Endothelial cell (in vitro differentiated cells): ENCODE results near the gene RWDD1. TPM values are rescaled to one million over a fixed set of nuclear protein-coding genes. Genes with fewer than 3 reads are reported as not detected.
A peak's percentile ranks its signal among the peaks of the same experiment; 100 is the strongest.

Experiments
- DNase-seq: peaks from one replicate; pipeline ENCODE4 v3.0.0; 2021; ENCODE audit warnings: low spot score
- H3K27ac Mint-ChIP-seq: one replicate; pipeline ENCODE4 v1.8.0; 2021; ENCODE audit warnings: mixed read lengths, inconsistent platforms; ENCODE audit not compliant: unreplicated experiment
- H3K27me3 Mint-ChIP-seq: one replicate; pipeline ENCODE4 v1.8.0; 2021; ENCODE audit warnings: mild to moderate bottlenecking, moderate library complexity, mixed read lengths, inconsistent platforms; ENCODE audit not compliant: unreplicated experiment
- H3K36me3 Mint-ChIP-seq: one replicate; pipeline ENCODE4 v1.8.0; 2021; ENCODE audit warnings: mild to moderate bottlenecking, low read depth, mixed read lengths, inconsistent platforms; ENCODE audit not compliant: unreplicated experiment
- H3K4me1 Mint-ChIP-seq: one replicate; pipeline ENCODE4 v1.8.0; 2021; ENCODE audit warnings: mild to moderate bottlenecking, mixed read lengths, inconsistent platforms; ENCODE audit not compliant: unreplicated experiment
- H3K4me3 Mint-ChIP-seq: one replicate; pipeline ENCODE4 v1.8.0; 2021; ENCODE audit warnings: mild to moderate bottlenecking, mixed read lengths, inconsistent platforms; ENCODE audit not compliant: unreplicated experiment
- H3K9me3 Mint-ChIP-seq: one replicate; pipeline ENCODE4 v1.8.0; 2021; ENCODE audit warnings: mixed read lengths, inconsistent platforms; ENCODE audit not compliant: unreplicated experiment
- long read RNA-seq: library from polyadenylated mRNA; unstranded; transcript quantifications from one replicate; pipeline ENCODE4 v2.0.0, GENCODE V29; 2020; ENCODE audit not compliant: unreplicated experiment
- total RNA-seq: library from RNA; stranded (reverse); fragmentation: NEBNext Ultra II Directional; extraction: Animal tissue kit (Norgen Biotek cat#: 25700); gene quantifications from one replicate; pipeline ENCODE4 v1.2.1, GENCODE V29; 2021; ENCODE audit not compliant: unreplicated experiment
- TF ChIP-seq, protein P1 (sequence below): fragments of 200-600 bp; sonication (generic); IDR thresholded peaks from one replicate; pipeline ENCODE4 v1.5.0; 2021; ENCODE audit warnings: antibody characterized with exemption; ENCODE audit not compliant: unreplicated experiment

Gene RWDD1, protein sequence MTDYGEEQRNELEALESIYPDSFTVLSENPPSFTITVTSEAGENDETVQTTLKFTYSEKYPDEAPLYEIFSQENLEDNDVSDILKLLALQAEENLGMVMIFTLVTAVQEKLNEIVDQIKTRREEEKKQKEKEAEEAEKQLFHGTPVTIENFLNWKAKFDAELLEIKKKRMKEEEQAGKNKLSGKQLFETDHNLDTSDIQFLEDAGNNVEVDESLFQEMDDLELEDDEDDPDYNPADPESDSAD
- 38.0 TPM for total RNA-seq
- long read RNA-seq, full-length matches to known transcripts = 7 of 31 reads
- long read RNA-seq, partial matches to known transcripts = 21 of 31 reads
- long read RNA-seq, other reads (novel, unspliced or antisense) = 3 of 31 reads

DNA sequence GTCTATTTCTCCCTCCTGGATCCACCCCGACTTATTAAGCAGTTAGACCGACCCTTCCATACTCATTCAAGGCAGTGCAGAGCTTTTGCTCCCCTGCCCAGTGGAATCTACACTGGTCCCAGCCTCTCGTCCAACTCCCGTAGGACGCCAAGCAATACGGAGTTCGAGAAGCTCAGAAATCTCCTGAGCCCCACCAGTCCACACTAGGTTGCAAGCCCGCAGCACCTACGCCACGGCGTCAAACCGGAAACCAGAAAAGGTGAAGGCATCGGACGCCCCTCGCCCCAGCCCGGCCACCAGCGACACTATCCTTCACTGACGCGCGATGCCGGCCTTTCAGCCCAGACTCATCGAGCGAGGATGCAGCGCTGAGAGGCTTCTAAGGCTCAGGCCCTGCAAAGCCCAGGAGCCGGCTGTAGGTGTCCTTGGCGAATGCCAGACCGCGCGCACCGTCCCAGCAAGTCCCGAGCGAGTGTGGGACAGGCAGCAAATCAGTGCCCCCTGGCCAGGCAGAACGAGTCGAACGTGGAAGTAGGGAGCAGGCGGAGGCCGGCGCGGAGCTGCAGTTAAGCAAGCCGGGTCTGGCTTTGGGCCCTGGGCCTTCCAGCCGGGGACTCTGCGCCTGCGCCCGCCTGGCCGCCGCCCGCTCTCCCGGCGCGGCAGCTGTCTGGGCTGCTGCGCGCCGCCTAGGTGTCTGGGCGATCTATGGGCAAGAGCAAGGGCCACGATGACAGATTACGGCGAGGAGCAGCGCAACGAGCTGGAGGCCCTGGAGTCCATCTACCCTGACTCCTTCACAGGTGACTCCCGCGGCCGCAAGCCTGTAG, at the start of gene RWDD1:
RWDD1 (plus strand) TSS at position 649 of the 827 bp plus-strand sequence; CDS start at position 728, 79 bp downstream.
- no peaks in the 10 kb centered on the region for H3K9me3 Mint-ChIP-seq
- TF ChIP-seq, protein P1, sequence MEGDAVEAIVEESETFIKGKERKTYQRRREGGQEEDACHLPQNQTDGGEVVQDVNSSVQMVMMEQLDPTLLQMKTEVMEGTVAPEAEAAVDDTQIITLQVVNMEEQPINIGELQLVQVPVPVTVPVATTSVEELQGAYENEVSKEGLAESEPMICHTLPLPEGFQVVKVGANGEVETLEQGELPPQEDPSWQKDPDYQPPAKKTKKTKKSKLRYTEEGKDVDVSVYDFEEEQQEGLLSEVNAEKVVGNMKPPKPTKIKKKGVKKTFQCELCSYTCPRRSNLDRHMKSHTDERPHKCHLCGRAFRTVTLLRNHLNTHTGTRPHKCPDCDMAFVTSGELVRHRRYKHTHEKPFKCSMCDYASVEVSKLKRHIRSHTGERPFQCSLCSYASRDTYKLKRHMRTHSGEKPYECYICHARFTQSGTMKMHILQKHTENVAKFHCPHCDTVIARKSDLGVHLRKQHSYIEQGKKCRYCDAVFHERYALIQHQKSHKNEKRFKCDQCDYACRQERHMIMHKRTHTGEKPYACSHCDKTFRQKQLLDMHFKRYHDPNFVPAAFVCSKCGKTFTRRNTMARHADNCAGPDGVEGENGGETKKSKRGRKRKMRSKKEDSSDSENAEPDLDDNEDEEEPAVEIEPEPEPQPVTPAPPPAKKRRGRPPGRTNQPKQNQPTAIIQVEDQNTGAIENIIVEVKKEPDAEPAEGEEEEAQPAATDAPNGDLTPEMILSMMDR = no peak
- H3K4me1 Mint-ChIP-seq = peaks cover 43% of the 10 kb centered on the region
- H3K27me3 Mint-ChIP-seq = peaks cover 7% of the 10 kb centered on the region
- no peaks in the 10 kb centered on the region for H3K36me3 Mint-ChIP-seq
- peak; percentile 99 for DNase-seq
- H3K4me3 Mint-ChIP-seq = peak within 1 kb of the TSS; percentile 100
- peak within 1 kb of the TSS; percentile 99 for H3K27ac Mint-ChIP-seq

DNA sequence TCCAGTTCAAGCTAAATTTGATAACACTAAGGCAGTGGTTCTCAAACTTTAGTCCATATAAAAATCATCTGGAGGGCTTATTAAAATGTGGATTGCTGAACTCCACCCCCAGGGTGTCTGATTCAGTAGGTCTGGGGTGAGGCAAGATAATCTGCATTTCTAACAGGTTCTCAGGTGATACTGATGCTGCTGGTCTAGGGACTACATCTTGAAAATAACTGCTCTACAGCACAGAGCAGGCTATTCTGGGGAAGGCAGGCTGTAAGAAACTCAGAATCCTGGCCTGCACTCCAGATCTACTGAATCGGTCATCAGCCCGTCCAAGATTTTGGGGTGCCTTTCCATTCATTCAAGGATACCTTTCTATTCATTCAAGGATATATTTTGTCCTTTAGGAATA, 48.4 kb upstream of the RWDD1 start:
- H3K27me3 Mint-ChIP-seq = peaks cover 4% of the 10 kb centered on the region
- no peak overlapping the region for H3K4me3 Mint-ChIP-seq
- H3K4me1 Mint-ChIP-seq = peaks cover 14% of the 10 kb centered on the region
- TF ChIP-seq, protein P1 = no peak
- DNase-seq = no peak
- H3K36me3 Mint-ChIP-seq = no peaks in the 10 kb centered on the region
- no peak overlapping the region for H3K27ac Mint-ChIP-seq
- no peaks in the 10 kb centered on the region for H3K9me3 Mint-ChIP-seq

DNA sequence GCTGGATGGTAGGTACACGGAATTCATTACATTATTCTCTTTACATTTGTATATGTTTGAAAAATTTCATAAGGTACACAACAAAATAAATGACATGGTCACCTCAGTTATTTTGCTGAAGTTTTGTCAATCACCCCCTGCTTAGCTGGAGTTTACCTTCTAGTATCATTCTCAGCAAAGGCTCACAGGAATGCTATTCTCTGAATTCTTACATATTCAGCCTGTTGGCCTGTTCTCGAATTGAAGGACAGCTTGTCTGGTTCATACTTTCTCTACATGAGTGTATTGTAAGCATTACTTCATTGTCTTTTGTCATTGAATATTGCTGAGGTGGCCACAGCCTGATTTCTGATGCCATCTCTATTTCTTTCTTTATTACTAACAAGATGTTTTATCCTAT, 47.1 kb upstream of the RWDD1 start:
- DNase-seq = no peak
- H3K36me3 Mint-ChIP-seq = no peaks in the 10 kb centered on the region
- H3K27me3 Mint-ChIP-seq = no peaks in the 10 kb centered on the region
- H3K4me1 Mint-ChIP-seq = peaks cover 20% of the 10 kb centered on the region
- H3K4me3 Mint-ChIP-seq = no peak overlapping the region
- no peak overlapping the region for H3K27ac Mint-ChIP-seq
- TF ChIP-seq, protein P1 = no peak
- H3K9me3 Mint-ChIP-seq = no peaks in the 10 kb centered on the region

DNA sequence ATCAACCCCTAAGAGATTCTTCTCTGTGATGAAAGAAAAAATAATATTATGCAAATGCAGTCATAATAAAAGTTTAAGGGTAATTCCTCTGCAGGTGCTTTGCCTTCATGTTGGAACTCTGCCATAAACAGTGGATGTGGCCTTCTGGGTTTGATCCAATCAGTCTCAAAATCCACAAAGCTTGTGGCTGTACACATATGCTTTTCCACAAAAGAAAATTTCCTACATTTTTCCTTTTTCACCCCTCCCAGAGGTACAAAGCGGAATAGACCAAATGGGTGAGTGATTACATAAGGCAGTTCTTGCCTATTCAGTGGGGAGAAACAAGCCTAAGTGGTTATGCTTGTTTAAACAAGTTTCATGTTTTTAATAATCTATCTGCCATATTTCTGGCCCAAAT, 43.2 kb upstream of the RWDD1 start:
- H3K4me3 Mint-ChIP-seq = no peak overlapping the region
- H3K27me3 Mint-ChIP-seq = no peaks in the 10 kb centered on the region
- H3K9me3 Mint-ChIP-seq = no peaks in the 10 kb centered on the region
- no peak overlapping the region for H3K27ac Mint-ChIP-seq
- H3K36me3 Mint-ChIP-seq = no peaks in the 10 kb centered on the region
- DNase-seq = no peak
- H3K4me1 Mint-ChIP-seq = peaks cover 30% of the 10 kb centered on the region
- TF ChIP-seq, protein P1 = no peak

DNA sequence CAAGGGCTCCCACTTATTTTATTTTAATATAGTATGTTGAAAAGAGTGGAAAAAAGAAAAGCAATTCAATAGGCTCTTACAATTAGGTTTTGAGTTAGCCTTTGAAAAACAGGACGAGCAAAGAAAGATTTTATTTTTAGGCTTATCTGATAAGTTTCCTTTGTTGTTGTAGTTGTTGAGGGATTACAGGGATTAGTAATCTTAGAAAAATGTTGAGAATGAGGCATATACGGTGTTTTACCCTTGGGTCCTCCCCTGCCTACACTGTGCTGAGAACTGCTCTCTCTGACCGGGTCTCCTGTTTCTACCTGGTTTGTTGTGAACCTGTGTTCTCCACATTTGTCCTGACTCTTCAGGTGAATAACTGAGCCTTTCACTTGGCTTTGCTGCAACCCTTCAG, 42.5 kb upstream of the RWDD1 start:
- H3K36me3 Mint-ChIP-seq = no peaks in the 10 kb centered on the region
- H3K4me3 Mint-ChIP-seq = no peak overlapping the region
- peaks cover 36% of the 10 kb centered on the region for H3K4me1 Mint-ChIP-seq
- no peaks in the 10 kb centered on the region for H3K9me3 Mint-ChIP-seq
- peak overlapping the region; percentile 39 for H3K27ac Mint-ChIP-seq
- DNase-seq = no peak
- H3K27me3 Mint-ChIP-seq = peaks cover 1% of the 10 kb centered on the region
- TF ChIP-seq, protein P1 = no peak
